SU-DHL-6 (cell line): Measurements from ENCODE around the gene CNP.
A peak's percentile ranks its signal among the peaks of the same experiment; 100 is the strongest.

Source experiments
- H2AFZ ChIP-seq: fragments of 200-600 bp; sonication (generic); 2 replicates; pipeline ENCODE4 v1.6.1; 2014; ENCODE audit warnings: low read depth, mild to moderate bottlenecking, moderate library complexity, mixed read lengths, antibody characterized with exemption, low read length; ENCODE audit not compliant: severe bottlenecking
- H3F3A ChIP-seq: fragments of 200-600 bp; shearing (Covaris generic); 2 replicates; pipeline ENCODE4 v1.6.0; 2016; ENCODE audit warnings: antibody characterized with exemption, mild to moderate bottlenecking; ENCODE audit not compliant: insufficient read depth
- H3K27ac ChIP-seq: fragments of 200-600 bp; sonication (generic); 2 replicates; pipeline ENCODE4 v1.5.1; 2016; ENCODE audit warnings: low read depth, mild to moderate bottlenecking, low read length, moderate library complexity, mixed read lengths
- H3K27me3 ChIP-seq: fragments of 200-600 bp; sonication (generic), shearing (Covaris generic); 2 replicates; pipeline ENCODE4 v1.6.0; 2014; ENCODE audit warnings: mild to moderate bottlenecking, low read length
- H3K36me3 ChIP-seq: fragments of 200-600 bp; sonication (generic); 2 replicates; pipeline ENCODE4 v1.6.1; 2014; ENCODE audit warnings: mild to moderate bottlenecking, low read length, mixed read lengths
- H3K4me2 ChIP-seq: fragments of 300-600, 200-600 bp; shearing (Covaris generic), sonication (generic); 2 replicates; pipeline ENCODE4 v1.6.0; 2014; ENCODE audit warnings: low read length, low read depth, mild to moderate bottlenecking; ENCODE audit not compliant: poor library complexity, severe bottlenecking
- H3K4me3 ChIP-seq: fragments of 200-600 bp; sonication (generic); 2 replicates; pipeline ENCODE4 v1.5.1; 2014; ENCODE audit warnings: antibody characterized with exemption, low read length, mild to moderate bottlenecking, mixed read lengths; ENCODE audit not compliant: insufficient read depth, poor library complexity, severe bottlenecking
- H3K79me2 ChIP-seq: fragments of 200-600 bp; sonication (generic); 2 replicates; pipeline ENCODE4 v1.6.1; 2014; ENCODE audit warnings: mild to moderate bottlenecking, low read length, moderate library complexity; ENCODE audit not compliant: insufficient read depth
- H3K9ac ChIP-seq: fragments of 200-600 bp; sonication (generic); 2 replicates; pipeline ENCODE4 v1.7.0; 2014; ENCODE audit warnings: mild to moderate bottlenecking, low read length
- H3K9me2 ChIP-seq: fragments of 200-600 bp; sonication (generic); replicated peaks from 2 replicates; pipeline ENCODE4 v1.6.1; 2014; ENCODE audit warnings: low read length; ENCODE audit not compliant: insufficient read depth
- H3K9me3 ChIP-seq: fragments of 200-600 bp; sonication (generic); 2 replicates; pipeline ENCODE4 v1.6.1; 2014; ENCODE audit warnings: low read length, mixed read lengths; ENCODE audit not compliant: insufficient read depth
- H4K20me1 ChIP-seq: fragments of 200-600 bp; sonication (generic); 2 replicates; pipeline ENCODE4 v1.6.1; 2014; ENCODE audit warnings: low read depth, mild to moderate bottlenecking, antibody characterized with exemption, low read length, moderate library complexity, mixed read lengths
- EZH2phosphoT487 ChIP-seq: fragments of 200-600 bp; sonication (generic), shearing (Covaris generic); conservative IDR thresholded peaks from 2 replicates; pipeline ENCODE4 v1.6.1; 2018; ENCODE audit warnings: mild to moderate bottlenecking, antibody characterized with exemption, low read length, moderate library complexity, mixed read lengths
- TF ChIP-seq, protein P1 (sequence below): fragments of 200-600 bp; sonication (generic); IDR thresholded peaks from one replicate; pipeline ENCODE4 v1.5.1; 2017; ENCODE audit warnings: antibody characterized with exemption, mild to moderate bottlenecking, low read length, moderate library complexity; ENCODE audit not compliant: insufficient read depth, poor library complexity, severe bottlenecking

CNP gene

GRCh38 chr17:41992576-41992975, 26.0 kb downstream of the CNP start:
- Histone ChIP-seq H3K27me3 (no peaks in the 10 kb centered on the region), H3K36me3 (peaks cover 42% of the 10 kb centered on the region), H3K4me3 (no peak overlapping the region), H3K79me2 (no peaks in the 10 kb centered on the region), H3K4me2 (no peak overlapping the region), H4K20me1 (no peaks in the 10 kb centered on the region), H3K27ac (no peak overlapping the region), H3K9me2 (no peaks in the 10 kb centered on the region), H2AFZ (no peak overlapping the region), H3K9me3 (no peaks in the 10 kb centered on the region), H3F3A (peaks cover 23% of the 10 kb centered on the region), H3K9ac (no peak overlapping the region)
- TF ChIP-seq, protein P1, sequence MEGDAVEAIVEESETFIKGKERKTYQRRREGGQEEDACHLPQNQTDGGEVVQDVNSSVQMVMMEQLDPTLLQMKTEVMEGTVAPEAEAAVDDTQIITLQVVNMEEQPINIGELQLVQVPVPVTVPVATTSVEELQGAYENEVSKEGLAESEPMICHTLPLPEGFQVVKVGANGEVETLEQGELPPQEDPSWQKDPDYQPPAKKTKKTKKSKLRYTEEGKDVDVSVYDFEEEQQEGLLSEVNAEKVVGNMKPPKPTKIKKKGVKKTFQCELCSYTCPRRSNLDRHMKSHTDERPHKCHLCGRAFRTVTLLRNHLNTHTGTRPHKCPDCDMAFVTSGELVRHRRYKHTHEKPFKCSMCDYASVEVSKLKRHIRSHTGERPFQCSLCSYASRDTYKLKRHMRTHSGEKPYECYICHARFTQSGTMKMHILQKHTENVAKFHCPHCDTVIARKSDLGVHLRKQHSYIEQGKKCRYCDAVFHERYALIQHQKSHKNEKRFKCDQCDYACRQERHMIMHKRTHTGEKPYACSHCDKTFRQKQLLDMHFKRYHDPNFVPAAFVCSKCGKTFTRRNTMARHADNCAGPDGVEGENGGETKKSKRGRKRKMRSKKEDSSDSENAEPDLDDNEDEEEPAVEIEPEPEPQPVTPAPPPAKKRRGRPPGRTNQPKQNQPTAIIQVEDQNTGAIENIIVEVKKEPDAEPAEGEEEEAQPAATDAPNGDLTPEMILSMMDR = no peak
- no peak for TF ChIP-seq EZH2phosphoT487

DNA sequence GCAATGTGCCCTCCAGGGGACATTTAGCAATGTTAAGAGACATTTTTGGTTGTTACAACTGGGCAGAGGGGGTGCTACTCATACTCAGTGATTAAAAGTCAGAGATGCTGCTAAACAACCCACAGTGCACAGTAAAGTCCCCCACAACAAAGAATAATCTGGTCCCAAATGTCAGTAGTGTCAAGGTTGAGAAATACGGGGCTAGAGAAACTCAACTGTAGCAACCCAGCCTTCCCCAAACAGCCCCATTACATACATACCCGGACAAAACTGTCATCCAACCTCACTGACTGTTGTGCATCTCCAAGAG, 30.2 kb downstream of the CNP start:
- Histone ChIP-seq H4K20me1 (no peaks in the 10 kb centered on the region), H3K9ac (peak overlapping the region; percentile 0; the same call in 1 of the 2 replicates), H3K4me3 (no peak overlapping the region), H3K9me2 (no peaks in the 10 kb centered on the region), H2AFZ (no peak overlapping the region), H3F3A (peaks cover 27% of the 10 kb centered on the region), H3K27me3 (no peaks in the 10 kb centered on the region), H3K9me3 (no peaks in the 10 kb centered on the region), H3K79me2 (peaks cover 14% of the 10 kb centered on the region; the same call in 1 of the 2 replicates), H3K4me2 (peak overlapping the region; percentile 39), H3K36me3 (peaks cover 27% of the 10 kb centered on the region), H3K27ac (peak overlapping the region; percentile 80)
- TF ChIP-seq, protein P1 = no peak
- no peak for TF ChIP-seq EZH2phosphoT487

- H3K27ac ChIP-seq = peak overlapping the region; percentile 12; the same call in 1 of the 2 replicates
- no peak overlapping the region for H2AFZ ChIP-seq
- no peaks in the 10 kb centered on the region for H3K9me3 ChIP-seq
- peaks cover 7% of the 10 kb centered on the region; the same call in 1 of the 2 replicates for H4K20me1 ChIP-seq
- peaks cover 30% of the 10 kb centered on the region for H3K79me2 ChIP-seq
- H3K4me2 ChIP-seq = no peak overlapping the region
- no peaks in the 10 kb centered on the region for H3K9me2 ChIP-seq
- H3K27me3 ChIP-seq = no peaks in the 10 kb centered on the region
- TF ChIP-seq, protein P1 = no peak
- no peak for TF ChIP-seq EZH2phosphoT487
- peaks cover 27% of the 10 kb centered on the region for H3F3A ChIP-seq
- no peak overlapping the region for H3K4me3 ChIP-seq
- peaks cover 29% of the 10 kb centered on the region for H3K36me3 ChIP-seq
- no peak overlapping the region for H3K9ac ChIP-seq
Measured at GRCh38 chr17:41998497-41998896, 31.9 kb downstream of the CNP start.
